AG04449 (cell line): Measurements from ENCODE around the gene RAX.

Experiments used
- CTCF ChIA-PET: fragments of 350-600 bp; formaldehyde crosslinking; extraction: SDS; loops from one replicate; lab custom pipeline; 2021; ENCODE audit warnings: antibody characterized with exemption; lab: Yijun Ruan, JAX
- POLR2A ChIA-PET: fragments of 400-600, 350-600 bp; formaldehyde crosslinking; extraction: SDS; loops from one replicate; lab custom pipeline; 2020; ENCODE audit warnings: antibody characterized with exemption, inconsistent platforms; lab: Yijun Ruan, JAX
- DNase-seq: peaks from one replicate; pipeline ENCODE4 v3.0.0-alpha.2; 2010; ENCODE audit warnings: low read depth, low spot score
- H3K4me3 ChIP-seq: 2 replicates; pipeline ENCODE4 v1.5.1; 2011; ENCODE audit warnings: low read depth, mild to moderate bottlenecking, control low read depth, low read length
- TF ChIP-seq, protein P1 (sequence below): IDR thresholded peaks from one replicate; pipeline ENCODE4 v1.5.1; 2011; ENCODE audit warnings: mild to moderate bottlenecking, moderate library complexity, low read length, control low read depth, inconsistent platforms; ENCODE audit not compliant: insufficient read depth; ENCODE audit errors: missing control alignments

RAX gene

DNA sequence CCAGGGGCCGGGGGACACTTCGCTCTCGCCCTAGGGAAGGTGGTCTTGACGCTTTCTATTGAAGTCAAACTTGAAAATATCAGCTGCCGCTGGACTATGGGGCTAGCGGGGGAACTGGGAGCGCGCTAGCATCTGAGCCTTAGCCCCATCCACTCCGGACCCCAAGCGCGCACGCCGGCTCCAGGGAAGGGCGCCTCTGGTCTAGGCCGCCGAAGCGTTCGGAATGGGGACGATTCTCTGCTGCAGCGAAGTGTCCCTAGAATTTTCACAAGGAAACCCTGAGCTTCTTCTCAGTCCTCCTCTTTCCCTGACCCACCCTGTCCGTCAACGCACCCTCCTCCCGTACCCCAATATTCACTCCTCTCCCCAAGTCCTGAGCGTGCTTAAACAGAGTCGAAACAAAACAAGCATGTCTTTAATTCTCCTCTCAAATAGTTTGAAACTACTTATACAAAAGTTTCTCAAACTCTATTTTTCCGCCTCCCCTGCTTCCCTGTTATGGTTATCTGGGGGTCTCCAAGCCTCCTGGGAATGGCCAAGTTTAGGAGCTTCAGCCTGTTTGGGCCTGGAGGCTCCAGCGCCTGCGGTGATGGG lies 5.0 kb downstream of the RAX start:
- TF ChIP-seq, protein P1, sequence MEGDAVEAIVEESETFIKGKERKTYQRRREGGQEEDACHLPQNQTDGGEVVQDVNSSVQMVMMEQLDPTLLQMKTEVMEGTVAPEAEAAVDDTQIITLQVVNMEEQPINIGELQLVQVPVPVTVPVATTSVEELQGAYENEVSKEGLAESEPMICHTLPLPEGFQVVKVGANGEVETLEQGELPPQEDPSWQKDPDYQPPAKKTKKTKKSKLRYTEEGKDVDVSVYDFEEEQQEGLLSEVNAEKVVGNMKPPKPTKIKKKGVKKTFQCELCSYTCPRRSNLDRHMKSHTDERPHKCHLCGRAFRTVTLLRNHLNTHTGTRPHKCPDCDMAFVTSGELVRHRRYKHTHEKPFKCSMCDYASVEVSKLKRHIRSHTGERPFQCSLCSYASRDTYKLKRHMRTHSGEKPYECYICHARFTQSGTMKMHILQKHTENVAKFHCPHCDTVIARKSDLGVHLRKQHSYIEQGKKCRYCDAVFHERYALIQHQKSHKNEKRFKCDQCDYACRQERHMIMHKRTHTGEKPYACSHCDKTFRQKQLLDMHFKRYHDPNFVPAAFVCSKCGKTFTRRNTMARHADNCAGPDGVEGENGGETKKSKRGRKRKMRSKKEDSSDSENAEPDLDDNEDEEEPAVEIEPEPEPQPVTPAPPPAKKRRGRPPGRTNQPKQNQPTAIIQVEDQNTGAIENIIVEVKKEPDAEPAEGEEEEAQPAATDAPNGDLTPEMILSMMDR = no peak
- POLR2A ChIA-PET = interaction anchor here (0.8 kb wide), 1 partner anchor 11 kb away, joined by 4 read pairs; no protein-coding TSS in a partner anchor
- no peak overlapping the region for H3K4me3 ChIP-seq
- no peak for DNase-seq
- CTCF ChIA-PET = interaction anchor here (0.7 to 6.1 kb wide), 5 partner anchors 15 to 199 kb away, joined by 3 to 29 read pairs (median 3); no protein-coding TSS in a partner anchor

DNA sequence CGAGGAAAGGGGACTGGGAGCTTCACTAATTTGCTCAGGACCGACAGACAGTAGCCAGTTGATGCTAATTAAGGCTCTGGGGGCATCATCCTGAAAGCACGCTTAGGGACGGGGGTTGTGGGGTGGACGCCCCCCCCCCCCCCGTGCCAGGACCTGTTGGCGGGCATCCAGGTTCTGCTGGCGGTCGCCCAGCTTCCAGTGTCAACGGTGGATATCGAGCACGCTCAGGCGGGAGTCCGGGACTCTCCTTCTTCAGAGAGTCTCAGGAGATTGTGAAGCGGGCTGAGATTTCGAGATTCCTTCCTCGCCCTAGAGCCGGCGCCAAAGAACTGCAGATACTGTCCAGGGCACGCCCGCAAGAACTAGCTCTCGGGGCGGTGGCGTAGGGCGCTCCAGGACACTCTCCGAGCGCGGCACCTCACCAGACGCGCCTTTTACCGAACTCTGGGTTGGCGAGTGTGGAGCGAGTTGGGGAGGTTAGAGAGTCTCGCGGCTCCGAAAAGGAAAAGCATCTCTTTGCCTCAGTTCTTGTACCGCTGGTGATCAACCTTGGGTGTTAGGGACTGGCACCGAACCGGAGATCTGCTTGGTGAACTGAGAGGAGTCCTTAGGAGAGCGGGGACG lies 5.6 kb downstream of the RAX start:
- no peak for DNase-seq
- ChIA-PET CTCF (interaction anchor here (0.9 to 6.1 kb wide), 3 partner anchors 15 to 135 kb away, joined by 3 to 29 read pairs (median 7); no protein-coding TSS in a partner anchor), POLR2A (interaction anchor here (0.8 kb wide), 1 partner anchor 11 kb away, joined by 4 read pairs; no protein-coding TSS in a partner anchor)
- TF ChIP-seq, protein P1 = no peak
- no peak overlapping the region for H3K4me3 ChIP-seq

DNA sequence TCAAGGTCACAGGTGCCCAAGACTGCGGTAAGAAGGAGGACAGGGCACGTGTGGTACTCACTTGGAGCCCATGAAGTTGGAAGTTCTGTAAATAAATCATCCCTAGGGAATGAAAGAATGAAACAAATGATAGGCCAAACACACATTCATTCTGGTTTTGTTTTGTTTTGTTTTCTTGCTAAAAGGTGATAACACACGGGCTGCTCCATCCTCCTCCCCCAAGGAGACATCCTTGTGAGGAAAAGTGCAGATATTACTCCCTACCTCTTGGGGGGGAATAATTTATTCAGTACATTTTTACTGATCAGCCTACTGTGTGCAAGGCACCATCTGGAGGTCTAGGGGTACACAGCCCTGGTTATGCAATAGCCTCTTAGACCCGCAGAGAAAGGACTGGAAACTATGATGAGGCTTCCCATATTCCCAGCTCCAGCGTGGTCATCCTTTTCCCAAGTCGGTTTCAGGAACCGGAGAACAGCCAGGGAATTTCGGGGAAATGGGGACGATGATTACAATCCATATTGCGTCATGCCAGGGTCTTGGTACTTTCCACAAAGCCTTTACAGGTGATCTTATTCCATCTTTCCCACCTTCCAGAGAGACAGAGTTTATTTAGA lies 6.3 kb downstream of the RAX start:
- CTCF ChIA-PET = interaction anchor here (2.3 to 6.1 kb wide), 2 partner anchors 18 to 136 kb away, joined by 11 to 29 read pairs; no protein-coding TSS in a partner anchor
- TF ChIP-seq, protein P1 = no peak
- no peak overlapping the region for H3K4me3 ChIP-seq
- no peak for DNase-seq
- POLR2A ChIA-PET = no interaction called here

DNA sequence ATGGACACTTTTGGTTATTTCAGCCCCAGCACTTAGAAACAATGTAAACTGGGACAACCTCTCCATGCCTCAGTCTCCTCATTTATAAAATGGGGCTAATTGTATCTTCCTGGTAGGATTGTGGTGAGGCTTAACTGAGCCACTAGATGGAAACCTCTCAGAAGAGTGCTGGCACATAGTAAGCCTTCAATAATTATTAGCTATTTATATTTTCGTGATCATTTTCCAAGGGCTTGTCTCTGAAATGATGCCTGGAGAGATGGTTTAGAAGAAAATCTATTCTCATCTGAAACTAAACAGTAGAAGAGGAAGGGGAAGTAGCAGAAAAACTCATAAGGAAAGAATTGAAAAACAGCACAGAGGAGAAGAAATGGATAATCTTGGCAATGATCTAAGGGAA lies 6.8 kb downstream of the RAX start:
- no peak for DNase-seq
- H3K4me3 ChIP-seq = no peak overlapping the region
- CTCF ChIA-PET = interaction anchor here (1.0 to 6.1 kb wide), 3 partner anchors 9 to 136 kb away, joined by 4 to 29 read pairs (median 11); no protein-coding TSS in a partner anchor
- POLR2A ChIA-PET = no interaction called here
- TF ChIP-seq, protein P1 = no peak

DNA sequence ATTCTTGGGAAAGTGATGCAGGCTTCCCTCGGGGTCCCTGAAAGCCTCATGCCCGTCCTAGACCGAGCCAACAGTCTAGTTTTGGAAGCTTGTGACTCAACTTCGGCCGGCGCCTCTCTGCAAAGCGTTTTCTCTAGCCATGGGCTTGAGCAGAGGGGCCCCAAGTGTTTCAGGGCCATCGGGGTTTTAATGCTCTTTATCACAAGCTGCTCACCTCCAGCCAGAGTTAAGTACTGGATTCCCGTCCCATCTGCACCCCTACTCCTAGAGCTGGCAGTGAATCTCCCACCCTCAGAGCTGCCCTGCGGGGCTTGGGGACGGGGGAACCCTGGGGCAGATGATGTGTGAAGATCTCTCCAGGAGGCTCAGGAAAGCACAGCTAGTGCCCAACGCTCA lies 7.3 kb downstream of the RAX start:
- POLR2A ChIA-PET = no interaction called here
- CTCF ChIA-PET = interaction anchor here (1.0 to 6.1 kb wide), 3 partner anchors 10 to 137 kb away, joined by 4 to 29 read pairs (median 11); no protein-coding TSS in a partner anchor
- TF ChIP-seq, protein P1 = no peak
- H3K4me3 ChIP-seq = no peak overlapping the region
- no peak for DNase-seq
